Right cardiac atrium (tissue), 5 donors: ENCODE results near the gene NUTF2. TPM values are rescaled to one million over a fixed set of nuclear protein-coding genes. Genes with fewer than 3 reads are reported as not detected.

Source experiments
- ATAC-seq, 2 donors: fragments of 200-7000 bp; cut with Tn5 transposase; one replicate each; pipeline versions ENCODE4 v1.8.0 to v1.9.1; 2020; ENCODE audit warnings: moderate library complexity in 2 of 2, mild to moderate bottlenecking in 1 of 2
- DNase-seq, 3 donors: peaks; one replicate each; pipeline ENCODE4 v3.0.0-alpha.2; 2020
- H3K27ac ChIP-seq: one replicate; pipeline ENCODE4 v1.5.1; 2013; ENCODE audit warnings: mild to moderate bottlenecking, low read length, control low read depth, moderate library complexity
- H3K27me3 ChIP-seq: one replicate; pipeline ENCODE4 v1.6.1; 2013; ENCODE audit not compliant: control insufficient read depth, insufficient read depth
- H3K4me1 ChIP-seq: one replicate; pipeline ENCODE4 v1.6.1; 2013; ENCODE audit warnings: low read length; ENCODE audit not compliant: control insufficient read depth, insufficient read depth
- H3K4me3 ChIP-seq: one replicate; pipeline ENCODE4 v1.5.1; 2013; ENCODE audit warnings: low read length, control low read depth
- H3K9me3 ChIP-seq: one replicate; pipeline ENCODE4 v1.6.1; 2013; ENCODE audit warnings: low read length; ENCODE audit not compliant: control insufficient read depth
- WGBS: extraction: QIAGEN DNeasy Blood & Tissue Kit; methylation state at CpG from one replicate; pipeline ENCODE4 v1.1.7; 2013; 5-methylcytosine and 5-hydroxymethylcytosine counted together
- intact Hi-C, 4 donors: fragments of 100-400 bp; cut with DNase I; formaldehyde crosslinking; loops; one replicate each; pipeline versions ENCODE4 v1.11.0 to v1.14.0; 2022 to 2023
- polyA plus RNA-seq: library from polyadenylated mRNA; stranded (reverse); fragments of 200-250 nt; gene quantifications from one replicate; pipeline ENCODE4 v1.2.3, GENCODE V29; 2013
- total RNA-seq, 4 donors: library from RNA; stranded (reverse); fragmentation: NEBNext Ultra II Directional; extraction: Animal tissue kit (Norgen Biotek cat#: 25700); gene quantifications; one replicate each; pipeline ENCODE4 v1.2.1, GENCODE V29; 2021
- donor health status: healthy with polysubstance abuse.
- donor health status: DM: no; HTN: yes; CAD: no.
- donor health status: DM: no; HTN: no; CAD: no.
- donor health status: DM: no; HTN: yes; CAD: no; lungs with severe emphysema.
- donor health status: DM: yes; HTN: yes; CAD: no.

The NUTF2 gene
- total and polyA plus RNA-seq, 5 donors, result 66.6 to 125 (median 68.2) TPM

- DNase-seq (no peak), ATAC-seq (no peak)
- intact Hi-C loops, result no loop called here
- H3K27ac ChIP-seq, result peak overlapping the region; percentile 59
- H3K27me3 ChIP-seq, result no peaks in the 10 kb centered on the region
- H3K9me3 ChIP-seq, result no peaks in the 10 kb centered on the region
- 76% methylated on average over 2 of the region's 2 CpGs for WGBS
- no peak overlapping the region for H3K4me3 ChIP-seq
- peaks cover 34% of the 10 kb centered on the region for H3K4me1 ChIP-seq
These were observed 17.9 kb downstream of the NUTF2 start for GRCh38 chr16:67864594-67864993.

DNA sequence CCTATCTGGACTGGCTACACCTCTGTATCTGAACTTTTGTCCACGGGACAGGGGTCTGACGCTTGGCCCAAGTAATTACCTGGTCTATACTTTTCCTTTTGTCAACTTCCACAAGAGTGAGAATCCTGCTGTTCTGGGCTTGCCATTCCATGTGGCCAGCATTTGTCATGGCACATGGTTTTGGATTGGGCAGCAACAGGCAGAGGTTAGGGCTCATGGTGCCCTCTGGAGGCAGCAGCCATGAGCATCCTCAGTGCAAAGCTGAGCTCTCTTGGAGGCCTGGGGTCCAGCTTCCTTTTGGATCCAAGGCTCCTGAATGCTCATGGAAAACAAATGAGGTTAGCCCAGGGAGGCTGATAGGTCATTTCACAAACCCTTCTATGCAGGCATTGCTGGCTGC lies 18.6 kb downstream of the NUTF2 start:
- Histone ChIP-seq H3K4me1 (peaks cover 34% of the 10 kb centered on the region), H3K27ac (no peak overlapping the region), H3K27me3 (no peaks in the 10 kb centered on the region), H3K4me3 (no peak overlapping the region), H3K9me3 (no peaks in the 10 kb centered on the region)
- DNase-seq (no peak), ATAC-seq (no peak)
- WGBS, result 89% methylated on average over 2 of the region's 2 CpGs
- intact Hi-C loops, result no loop called here

GRCh38 chr16:67868290-67868689 lies 21.6 kb downstream of the NUTF2 start:
- no peak for ATAC-seq
- H3K4me3 ChIP-seq, result no peak overlapping the region
- peaks cover 8% of the 10 kb centered on the region for H3K4me1 ChIP-seq
- no peaks in the 10 kb centered on the region for H3K27me3 ChIP-seq
- 93% methylated on average over 6 of the region's 6 CpGs for WGBS
- DNase-seq, result no peak
- H3K9me3 ChIP-seq, result no peaks in the 10 kb centered on the region
- no peak overlapping the region for H3K27ac ChIP-seq
- intact Hi-C loops, result no loop called here

GRCh38 chr16:67869653-67870052 lies 22.9 kb downstream of the NUTF2 start:
- 78% methylated on average over 7 of the region's 7 CpGs for WGBS
- no peak overlapping the region for H3K4me3 ChIP-seq
- H3K4me1 ChIP-seq, result peaks cover 9% of the 10 kb centered on the region
- ATAC-seq, result no peak
- no peaks in the 10 kb centered on the region for H3K9me3 ChIP-seq
- intact Hi-C loops, result no loop called here
- DNase-seq, result peak in 1 of 3 donors; percentile 13
- no peaks in the 10 kb centered on the region for H3K27me3 ChIP-seq
- H3K27ac ChIP-seq, result no peak overlapping the region

- DNase-seq, result no peak
- WGBS, result 76% methylated on average over 3 of the region's 3 CpGs
- intact Hi-C loops, result no loop called here
- Histone ChIP-seq H3K4me3 (no peak overlapping the region), H3K9me3 (no peaks in the 10 kb centered on the region), H3K27me3 (no peaks in the 10 kb centered on the region), H3K4me1 (peaks cover 9% of the 10 kb centered on the region), H3K27ac (no peak overlapping the region)
- ATAC-seq, result no peak
These were observed 24.5 kb downstream of the NUTF2 start for GRCh38 chr16:67871256-67871655.

GRCh38 chr16:67872131-67872630 lies 25.4 kb downstream of the NUTF2 start:
- no peaks in the 10 kb centered on the region for H3K9me3 ChIP-seq
- no peaks in the 10 kb centered on the region for H3K27me3 ChIP-seq
- intact Hi-C loops, result no loop called here
- H3K4me3 ChIP-seq, result peak overlapping the region; percentile 85
- DNase-seq (peak in 1 of 3 donors; percentile 1), ATAC-seq (no peak)
- H3K27ac ChIP-seq, result peak overlapping the region; percentile 61
- WGBS, result 67% methylated on average over 2 of the region's 2 CpGs
- peaks cover 9% of the 10 kb centered on the region for H3K4me1 ChIP-seq

- Histone ChIP-seq H3K4me3 (peak within 1 kb of the TSS; percentile 85), H3K27ac (peak within 1 kb of the TSS; percentile 61), H3K27me3 (no peaks in the 10 kb centered on the region), H3K4me1 (peaks cover 9% of the 10 kb centered on the region), H3K9me3 (no peaks in the 10 kb centered on the region)
- DNase-seq (peak; percentile 89 to 96 (median 93)), ATAC-seq (peak; percentile 91 to 92)
- WGBS, result 1% methylated on average over 72 of the region's 72 CpGs
- intact Hi-C loops, result no loop called here
These were observed 26.1 kb downstream of the NUTF2 start, which contains the start of gene EDC4 for GRCh38 chr16:67872631-67873434. TSS of gene EDC4 (plus strand) at chr16:67873052. CDS start at chr16:67873262, 210 bp downstream.

DNA sequence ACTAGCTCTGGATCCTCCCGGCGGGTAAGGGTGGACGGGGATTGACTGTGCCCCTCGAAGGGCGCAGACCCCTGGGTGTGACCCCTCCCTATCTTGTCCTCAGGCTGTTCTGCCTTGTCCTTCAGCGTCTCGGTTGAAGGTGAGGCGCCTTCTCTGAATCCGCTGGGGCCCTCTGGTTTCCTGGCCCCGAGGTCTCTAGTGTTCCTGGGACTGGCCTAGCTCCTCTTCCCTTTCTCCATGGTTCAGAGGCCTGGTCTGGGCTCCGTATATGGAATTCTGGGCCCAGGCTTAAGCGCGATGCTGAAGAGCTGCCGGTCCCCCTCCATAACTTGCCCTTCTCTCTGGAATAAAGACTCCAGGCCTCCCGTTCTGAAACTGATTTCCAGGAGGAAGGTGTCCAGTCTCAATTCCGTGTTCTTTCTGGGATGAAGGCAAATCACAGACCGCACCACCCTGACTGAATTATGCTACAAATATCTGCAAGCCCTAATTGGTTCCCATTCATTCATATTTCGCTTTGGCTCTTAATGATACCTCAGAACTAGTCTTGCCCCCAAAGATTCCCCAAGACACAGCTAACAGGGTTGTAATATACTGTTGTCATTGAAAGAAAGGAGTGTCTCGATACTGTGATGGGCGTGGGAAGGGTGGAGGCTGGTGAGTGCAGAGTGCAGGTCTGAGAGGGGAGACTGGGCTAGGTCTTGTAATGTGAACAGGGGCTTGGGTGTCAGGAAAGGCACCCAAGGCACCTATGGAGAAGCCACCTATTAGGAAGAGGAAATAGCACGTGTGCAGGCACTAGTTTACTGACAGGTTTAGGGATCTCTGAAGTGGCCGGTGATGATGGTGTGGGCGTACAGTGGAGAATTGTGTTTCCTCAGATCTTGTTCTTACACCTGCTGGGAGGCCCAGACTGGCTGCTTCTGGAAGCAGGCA lies 27.0 kb downstream of the NUTF2 start:
- intact Hi-C loops, result no loop called here
- H3K27ac ChIP-seq, result peak overlapping the region; percentile 61
- WGBS, result 14% methylated on average over 23 of the region's 23 CpGs

DNA sequence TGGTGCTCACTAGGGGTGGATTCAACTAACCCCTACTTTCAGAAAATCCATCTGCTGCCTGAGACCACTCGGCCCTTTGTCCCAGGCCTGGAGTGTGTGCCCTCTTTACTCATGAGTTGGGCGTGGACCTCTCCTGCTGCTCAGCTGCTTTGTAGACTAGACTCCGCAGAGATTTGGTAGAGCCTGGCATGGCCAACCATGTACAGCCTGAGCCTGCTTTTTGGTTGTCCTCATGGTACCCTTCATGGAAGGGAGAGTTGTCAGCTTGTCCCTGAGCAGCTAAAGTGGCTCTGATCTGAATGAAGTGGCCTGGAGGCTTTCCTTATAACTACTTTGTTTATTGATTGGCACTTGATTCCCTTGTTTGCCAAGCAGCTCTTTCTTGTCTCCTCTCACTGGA lies 27.6 kb downstream of the NUTF2 start:
- ATAC-seq, result no peak
- Histone ChIP-seq H3K27me3 (no peaks in the 10 kb centered on the region), H3K9me3 (no peaks in the 10 kb centered on the region), H3K4me1 (peaks cover 9% of the 10 kb centered on the region), H3K27ac (no peak overlapping the region), H3K4me3 (no peak overlapping the region)
- whole genome bisulfite sequencing, result 68% methylated on average over 3 of the region's 3 CpGs
- intact Hi-C loops, result no loop called here
- DNase-seq, result peak in 1 of 3 donors; percentile 35

More for the DNA sequence above, 27.0 kb downstream of the NUTF2 start:
- no peaks in the 10 kb centered on the region for H3K9me3 ChIP-seq
- H3K4me3 ChIP-seq, result peak overlapping the region; percentile 85
- DNase-seq, result no peak
- H3K4me1 ChIP-seq, result peaks cover 9% of the 10 kb centered on the region
- no peak for ATAC-seq
- H3K27me3 ChIP-seq, result no peaks in the 10 kb centered on the region

DNA sequence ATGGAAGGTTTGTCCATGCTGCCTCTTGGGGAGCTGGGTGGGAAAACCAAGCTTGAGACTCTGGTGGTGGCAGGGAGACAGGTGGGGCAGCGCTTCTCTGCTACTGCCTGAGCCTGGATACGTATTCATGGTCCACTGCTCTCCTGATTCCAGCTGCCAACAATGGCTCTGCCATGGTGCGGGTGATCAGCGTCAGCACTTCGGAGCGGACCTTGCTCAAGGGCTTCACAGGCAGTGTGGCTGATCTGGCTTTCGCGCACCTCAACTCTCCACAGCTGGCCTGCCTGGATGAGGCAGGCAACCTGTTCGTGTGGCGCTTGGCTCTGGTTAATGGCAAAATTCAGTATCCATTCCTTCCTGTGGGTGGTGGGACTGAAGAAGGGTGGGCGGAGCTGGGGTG lies 30.3 kb downstream of the NUTF2 start:
- no peak overlapping the region for H3K4me3 ChIP-seq
- H3K27me3 ChIP-seq, result no peaks in the 10 kb centered on the region
- intact Hi-C loops, result no loop called here
- H3K4me1 ChIP-seq, result peaks cover 9% of the 10 kb centered on the region
- ATAC-seq (no peak), DNase-seq (peak in 1 of 3 donors; percentile 8)
- no peak overlapping the region for H3K27ac ChIP-seq
- no peaks in the 10 kb centered on the region for H3K9me3 ChIP-seq
- 93% methylated on average over 11 of the region's 11 CpGs for WGBS

- H3K4me1 ChIP-seq, result peaks cover 11% of the 10 kb centered on the region
- intact Hi-C loops, result no loop called here
- no peak overlapping the region for H3K27ac ChIP-seq
- ATAC-seq (no peak), DNase-seq (no peak)
- no peaks in the 10 kb centered on the region for H3K27me3 ChIP-seq
- H3K4me3 ChIP-seq, result no peak overlapping the region
- 92% methylated on average over 6 of the region's 6 CpGs for WGBS
- H3K9me3 ChIP-seq, result no peaks in the 10 kb centered on the region
These were observed 31.5 kb downstream of the NUTF2 start for GRCh38 chr16:67878232-67878631.
